CD14-positive monocyte (primary cell): ENCODE measurements around the gene ADAM19. TPM values are rescaled to one million over a fixed set of nuclear protein-coding genes. Genes with fewer than 3 reads are reported as not detected.
A peak's percentile ranks its signal among the peaks of the same experiment; 100 is the strongest.

Experiments
- DNase-seq, 3 donors: peaks; one replicate each; pipeline ENCODE4 v3.0.0-alpha.2; 2011 to 2022
- H2AFZ ChIP-seq: 2 replicates; pipeline ENCODE4 v1.6.0; 2012; ENCODE audit warnings: mild to moderate bottlenecking, low read depth, low read length, inconsistent platforms; ENCODE audit not compliant: insufficient read depth, poor library complexity, severe bottlenecking
- H3K27ac ChIP-seq, 2 donors: 1 replicate in 1 of 2; 2 replicates in 1 of 2; pipeline ENCODE4 v1.5.1; 2012 to 2013; ENCODE audit warnings: low read length in 2 of 2, control low read depth in 1 of 2, inconsistent platforms in 1 of 2, low read depth in 1 of 2, mild to moderate bottlenecking in 1 of 2
- H3K27me3 ChIP-seq, 2 donors: one replicate each; pipeline versions ENCODE4 v1.6.0 to v1.6.1; 2011 to 2013; ENCODE audit warnings: low read length in 2 of 2; ENCODE audit not compliant: control insufficient read depth in 2 of 2, insufficient read depth in 2 of 2
- H3K36me3 ChIP-seq, 2 donors: replicated peaks in 1 of 2; 1 replicate in 1 of 2; 2 replicates in 1 of 2; pipeline versions ENCODE4 v1.5.1 to v1.6.1; 2012 to 2013; ENCODE audit warnings: low read length in 2 of 2, control low read depth in 1 of 2, inconsistent platforms in 1 of 2, mild to moderate bottlenecking in 1 of 2; ENCODE audit not compliant: insufficient read depth in 2 of 2, control insufficient read depth in 1 of 2
- H3K4me1 ChIP-seq, 2 donors: 1 replicate in 1 of 2; 2 replicates in 1 of 2; pipeline versions ENCODE4 v1.5.1 to v1.6.1; 2012 to 2013; ENCODE audit warnings: low read length in 2 of 2, control low read depth in 1 of 2, inconsistent platforms in 1 of 2, mild to moderate bottlenecking in 1 of 2, moderate library complexity in 1 of 2; ENCODE audit not compliant: insufficient read depth in 2 of 2, control insufficient read depth in 1 of 2
- H3K4me2 ChIP-seq: replicated peaks from 2 replicates; pipeline ENCODE3; 2012; ENCODE audit warnings: low read length, moderate library complexity, mild to moderate bottlenecking; ENCODE audit not compliant: poor library complexity, severe bottlenecking; ENCODE audit errors: extremely low read depth
- H3K4me3 ChIP-seq, 3 experiments: fragments of 200-600 bp in 1 of 3; sonication (generic) in 1 of 3; replicated peaks in 1 of 3; 1 replicate in 2 of 3; 2 replicates in 1 of 3; pipeline ENCODE4 v1.5.1; 2011 to 2013; ENCODE audit warnings: low read length in 3 of 3, mild to moderate bottlenecking in 3 of 3, control low read depth in 2 of 3, low read depth in 2 of 3, inconsistent platforms in 1 of 3, moderate library complexity in 1 of 3
- H3K79me2 ChIP-seq: 2 replicates; pipeline ENCODE4 v1.6.0; 2012; ENCODE audit warnings: mild to moderate bottlenecking, control low read depth, inconsistent platforms, low read length, moderate library complexity; ENCODE audit not compliant: insufficient read depth
- H3K9ac ChIP-seq: 2 replicates; pipeline ENCODE4 v1.6.0; 2017; ENCODE audit warnings: low read length, mild to moderate bottlenecking; ENCODE audit not compliant: insufficient read depth, poor library complexity, severe bottlenecking
- H3K9me3 ChIP-seq, 2 donors: replicated peaks in 1 of 2; 1 replicate in 1 of 2; 2 replicates in 1 of 2; pipeline versions ENCODE4 v1.5.1 to v1.6.1; 2012 to 2013; ENCODE audit warnings: low read length in 2 of 2, control low read depth in 1 of 2; ENCODE audit not compliant: control insufficient read depth in 1 of 2, insufficient read depth in 1 of 2
- H4K20me1 ChIP-seq: 2 replicates; pipeline ENCODE4 v1.6.0; 2012; ENCODE audit warnings: mild to moderate bottlenecking, low read length, control low read depth, moderate library complexity; ENCODE audit not compliant: insufficient read depth
- H3K27ac Mint-ChIP-seq, 7 donors: one replicate each; pipeline ENCODE4 v1.8.0; 2020; ENCODE audit warnings: mild to moderate bottlenecking in 7 of 7, mixed read lengths in 7 of 7, moderate library complexity in 6 of 7, inconsistent platforms in 2 of 7
- H3K27me3 Mint-ChIP-seq, 3 donors: one replicate each; pipeline ENCODE4 v1.8.0; 2021 to 2022; ENCODE audit warnings: low read depth in 3 of 3, mild to moderate bottlenecking in 3 of 3, mixed read lengths in 3 of 3, moderate library complexity in 3 of 3, inconsistent platforms in 1 of 3
- H3K36me3 Mint-ChIP-seq, 2 donors: one replicate each; pipeline ENCODE4 v1.8.0; 2020; ENCODE audit warnings: mixed read lengths in 2 of 2, inconsistent platforms in 1 of 2, mild to moderate bottlenecking in 1 of 2
- H3K4me1 Mint-ChIP-seq: one replicate; pipeline ENCODE4 v1.8.0; 2020; ENCODE audit warnings: mild to moderate bottlenecking, mixed read lengths
- H3K4me3 Mint-ChIP-seq, 2 donors: one replicate each; pipeline ENCODE4 v1.8.0; 2020; ENCODE audit warnings: mild to moderate bottlenecking in 2 of 2, mixed read lengths in 2 of 2, moderate library complexity in 1 of 2
- H3K9me3 Mint-ChIP-seq, 7 donors: one replicate each; pipeline ENCODE4 v1.8.0; 2020 to 2022; ENCODE audit warnings: mixed read lengths in 7 of 7, mild to moderate bottlenecking in 6 of 7, moderate library complexity in 6 of 7, inconsistent platforms in 2 of 7
- WGBS: methylation state at CpG from one replicate; pipeline ENCODE4 v1.1.5; 2013; ENCODE audit warnings: missing lambda C conversion rate; ENCODE audit not compliant: insufficient coverage; 5-methylcytosine and 5-hydroxymethylcytosine counted together
- intact Hi-C, 2 donors: fragments of 100-400 bp; cut with micrococcal nuclease; formaldehyde crosslinking; loops; one replicate each; pipeline versions ENCODE4 v1.15.0 to v1.15.1; 2023
- polyA plus RNA-seq, 3 donors: library from polyadenylated mRNA; depleted of rRNA in 1 of 3; unstranded in 2 of 3; stranded (reverse) in 1 of 3; fragments of 300-500 nt in 2 of 3; fragments of >200 nt in 1 of 3; fragmentation: Illumina TruSeq in 2 of 3; gene quantifications; 1 replicate in 2 of 3; 2 replicates in 1 of 3; pipeline ENCODE4 v1.2.3, GENCODE V29; 2012 to 2021
- TF ChIP-seq, protein P1 (sequence below): fragments of 200-600 bp; IDR thresholded peaks from one replicate; pipeline ENCODE4 v1.8.0; 2022; ENCODE audit warnings: antibody characterized with exemption, mild to moderate bottlenecking

ADAM19 gene
- polyA plus RNA-seq, 3 donors: 3.0 to 12.7 (median 6.2) TPM

GRCh38 chr5:157584628-157585027, 9.1 kb upstream of the ADAM19 start:
- no peaks in the 10 kb centered on the region for H3K79me2 ChIP-seq
- Mint-ChIP-seq H3K36me3 (no peaks in the 10 kb centered on the region), H3K27me3 (peaks cover 0 to 3% (median 2%) of the 10 kb centered on the region in 3 donors), H3K4me3 (no peak overlapping the region), H3K27ac (no peak overlapping the region), H3K9me3 (no peaks in the 10 kb centered on the region), H3K4me1 (peaks cover 14% of the 10 kb centered on the region)
- DNase-seq: no peak
- H3K4me3 ChIP-seq: no peak overlapping the region
- H3K36me3 ChIP-seq: no peaks in the 10 kb centered on the region
- no peak overlapping the region for H3K4me2 ChIP-seq
- H2AFZ ChIP-seq: no peak overlapping the region
- H4K20me1 ChIP-seq: no peaks in the 10 kb centered on the region
- TF ChIP-seq, protein P1, sequence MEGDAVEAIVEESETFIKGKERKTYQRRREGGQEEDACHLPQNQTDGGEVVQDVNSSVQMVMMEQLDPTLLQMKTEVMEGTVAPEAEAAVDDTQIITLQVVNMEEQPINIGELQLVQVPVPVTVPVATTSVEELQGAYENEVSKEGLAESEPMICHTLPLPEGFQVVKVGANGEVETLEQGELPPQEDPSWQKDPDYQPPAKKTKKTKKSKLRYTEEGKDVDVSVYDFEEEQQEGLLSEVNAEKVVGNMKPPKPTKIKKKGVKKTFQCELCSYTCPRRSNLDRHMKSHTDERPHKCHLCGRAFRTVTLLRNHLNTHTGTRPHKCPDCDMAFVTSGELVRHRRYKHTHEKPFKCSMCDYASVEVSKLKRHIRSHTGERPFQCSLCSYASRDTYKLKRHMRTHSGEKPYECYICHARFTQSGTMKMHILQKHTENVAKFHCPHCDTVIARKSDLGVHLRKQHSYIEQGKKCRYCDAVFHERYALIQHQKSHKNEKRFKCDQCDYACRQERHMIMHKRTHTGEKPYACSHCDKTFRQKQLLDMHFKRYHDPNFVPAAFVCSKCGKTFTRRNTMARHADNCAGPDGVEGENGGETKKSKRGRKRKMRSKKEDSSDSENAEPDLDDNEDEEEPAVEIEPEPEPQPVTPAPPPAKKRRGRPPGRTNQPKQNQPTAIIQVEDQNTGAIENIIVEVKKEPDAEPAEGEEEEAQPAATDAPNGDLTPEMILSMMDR: no peak
- H3K4me1 ChIP-seq: peaks cover 13 to 18% of the 10 kb centered on the region in 2 donors
- no peaks in the 10 kb centered on the region for H3K27me3 ChIP-seq
- WGBS: no CpG with 5 or more reads among the region's 1 CpG
- H3K9ac ChIP-seq: no peak overlapping the region
- H3K27ac ChIP-seq: no peak overlapping the region
- H3K9me3 ChIP-seq: no peaks in the 10 kb centered on the region
- intact Hi-C loops: no loop called here

GRCh38 chr5:157582731-157583620, 7.4 kb upstream of the ADAM19 start:
- Mint-ChIP-seq H3K27ac (peak overlapping the region in 2 of 7 donors; percentile 11 to 82), H3K36me3 (no peaks in the 10 kb centered on the region), H3K4me3 (no peak overlapping the region), H3K4me1 (peaks cover 14% of the 10 kb centered on the region), H3K9me3 (no peaks in the 10 kb centered on the region), H3K27me3 (peaks cover 0 to 2% (median 0%) of the 10 kb centered on the region in 3 donors)
- Histone ChIP-seq H3K36me3 (no peaks in the 10 kb centered on the region), H2AFZ (no peak overlapping the region), H3K27me3 (no peaks in the 10 kb centered on the region), H3K27ac (no peak overlapping the region), H3K4me3 (no peak overlapping the region), H3K79me2 (no peaks in the 10 kb centered on the region), H4K20me1 (no peaks in the 10 kb centered on the region), H3K9ac (no peak overlapping the region), H3K4me1 (peaks cover 13 to 18% of the 10 kb centered on the region in 2 donors), H3K9me3 (no peaks in the 10 kb centered on the region), H3K4me2 (no peak overlapping the region)
- peak in 2 of 3 donors; percentile 48 to 80 for DNase-seq
- TF ChIP-seq, protein P1: no peak
- 93% methylated on average over 5 of the region's 10 CpGs for WGBS
- intact Hi-C loops: no loop called here
